SK-N-SH (cell line): ENCODE measurements around the gene COL17A1.

Experiments used
- EZH2phosphoT487 ChIP-seq: fragments of 200-600 bp; sonication (generic); IDR thresholded peaks from 2 replicates; pipeline ENCODE4 v1.6.1; 2017; ENCODE audit warnings: low read depth, mixed run types, mild to moderate bottlenecking, antibody characterized with exemption, moderate library complexity, borderline replicate concordance
- MEF2A ChIP-seq: IDR thresholded peaks from 2 replicates; pipeline ENCODE4 v1.4.0; 2012; ENCODE audit warnings: low read depth, borderline replicate concordance
- NRF1 ChIP-seq: IDR thresholded peaks from 2 replicates; pipeline ENCODE4 v1.6.1; 2012; ENCODE audit warnings: low read depth, mild to moderate bottlenecking, low read length
- TAF1 ChIP-seq: IDR thresholded peaks from 2 replicates; pipeline ENCODE4 v1.6.1; 2012; ENCODE audit warnings: low read depth, mild to moderate bottlenecking, low read length, moderate library complexity, borderline replicate concordance
- USF2 ChIP-seq: fragments of 150-350 bp; IDR thresholded peaks from 2 replicates; pipeline ENCODE4 v1.6.1; 2017; ENCODE audit warnings: antibody characterized with exemption, low read length, low read depth, borderline replicate concordance

- no peak for TF ChIP-seq NRF1
- TF ChIP-seq USF2: no peak
- no peak for TF ChIP-seq MEF2A
- no peak for TF ChIP-seq TAF1
- no peak for TF ChIP-seq EZH2phosphoT487
Observed at GRCh38 chr10:104031631-104032030, 54.0 kb downstream of the COL17A1 start.
